A673 (cell line): ENCODE measurements around the gene ISG20L2.

Experiments used
- CTCF ChIP-seq: fragments of 300-800, 200-600 bp; sonication (generic); conservative IDR thresholded peaks from 2 replicates; pipeline ENCODE4 v1.5.1; 2017; ENCODE audit warnings: low read depth, mild to moderate bottlenecking, antibody characterized with exemption, low read length, moderate library complexity, mixed read lengths
- EZH2 ChIP-seq: fragments of 200-600 bp; sonication (generic); IDR thresholded peaks from 2 replicates; pipeline ENCODE4 v1.6.1; 2017; ENCODE audit warnings: borderline replicate concordance, low read depth, mild to moderate bottlenecking, mixed read lengths, antibody characterized with exemption, low read length; ENCODE audit not compliant: poor library complexity, severe bottlenecking

GRCh38 chr1:156768610-156769295 is 40.2 kb upstream of the ISG20L2 start:
- no peak for TF ChIP-seq CTCF
- no peak for TF ChIP-seq EZH2
